ENCODE results near the gene STAG1. TPM values are rescaled to one million over a fixed set of nuclear protein-coding genes. Genes with fewer than 3 reads are reported as not detected.
A peak's percentile ranks its signal among the peaks of the same experiment; 100 is the strongest.

STAG1 gene
- total and polyA plus RNA-seq, 2 of the 13 experiments (the other 11 are each of a cell fraction or from before 2014, with no cell fraction given): 6.2 to 25.9 TPM

GRCh38 chr3:136690599-136690998, 61.6 kb downstream of the STAG1 start (continued):
- TF ChIP-seq ZNF572 (CRISPR knock-in tag; IDR thresholded peaks at IDR 0.05) (no peak), ZBTB34 (CRISPR knock-in tag; IDR thresholded peaks at IDR 0.05) (no peak), ZNF781 (CRISPR knock-in tag; IDR thresholded peaks at IDR 0.05; ENCODE audit: borderline replicate concordance, not compliant biosample characterization) (no peak), FIP1L1 (IDR thresholded peaks at IDR 0.05; ENCODE audit: borderline replicate concordance, insufficient read depth, low read depth, low read length) (no peak), NPAS2 (CRISPR knock-in tag; IDR thresholded peaks at IDR 0.05; ENCODE audit: borderline replicate concordance) (no peak), SIX1 (CRISPR knock-in tag; IDR thresholded peaks at IDR 0.05; ENCODE audit: borderline replicate concordance) (no peak), TEAD3 (CRISPR knock-in tag; optimal IDR thresholded peaks at IDR 0.05; ENCODE audit: borderline replicate concordance) (no peak), AGO2 (optimal IDR thresholded peaks at IDR 0.05; ENCODE audit: low read depth, low read length) (no peak)

GRCh38 chr3:136685882-136686281, 66.3 kb downstream of the STAG1 start:
- in situ Hi-C loops (cut with HindIII; ENCODE audit: extremely low pct_ligation_motif_present, low pct_unique_long_range_greater_than_20kb) (no loop called here), intact Hi-C loops (cut with micrococcal nuclease; ENCODE audit: unreplicated experiment) (no loop called here)
- Histone ChIP-seq H4K20me1 (ENCODE audit: insufficient read depth, low read length) (no peaks in the 10 kb centered on the region), H3K4me3 (replicated peaks in 1 of 3; ENCODE audit: insufficient read depth in 1 of 3, low read depth in 2 of 3, low read length in 3 of 3) (no peak overlapping the region), H3K4me1 (ENCODE audit: insufficient read depth, low read length) (peaks cover 36% of the 10 kb centered on the region), H3K9ac (ENCODE audit: insufficient read depth, low read depth, low read length) (no peak overlapping the region), H3K36me3 (replicated peaks in 1 of 2; ENCODE audit: control insufficient read depth in 1 of 2, insufficient read depth in 2 of 2, low read length in 2 of 2) (no peaks in the 10 kb centered on the region), H3K9me3 (ENCODE audit: low read length) (no peaks in the 10 kb centered on the region), H3K4me2 (ENCODE audit: low read depth, low read length) (no peak overlapping the region), H2AFZ (ENCODE audit: low read length) (no peak overlapping the region), H3K27me3 (ENCODE audit: control insufficient read depth in 1 of 2, insufficient read depth in 2 of 2, low read length in 2 of 2) (no peaks in the 10 kb centered on the region), H3K27ac (ENCODE audit: extremely low read length, insufficient read depth, low read length) (no peak overlapping the region), H3K79me2 (ENCODE audit: insufficient read depth, low read length) (peaks cover 56% of the 10 kb centered on the region)
- CTCF ChIA-PET (ENCODE audit: low intra/inter-chr PET ratio, low total read pairs): no interaction called here
- BruUV-seq (replicated peaks): no TSS peak
- FAIRE-seq: no peak
- TF ChIP-seq ZFP36 (IDR thresholded peaks at IDR 0.05; ENCODE audit: borderline replicate concordance, low read depth, low read length, partially characterized antibody) (peak; percentile 69), ZNF780A (CRISPR knock-in tag; IDR thresholded peaks at IDR 0.05) (0 out of 2 replicates have a peak, but pooled peaks have one; percentile 71), ZBTB1 (CRISPR knock-in tag; IDR thresholded peaks at IDR 0.05; ENCODE audit: borderline replicate concordance) (no peak)
- POLR2A ChIA-PET: no interaction called here
- WGBS (ENCODE audit: low lambda C conversion rate): 63% methylated on average over 1 of the region's 1 CpG
- no peak for ATAC-seq
- no peak for DNase-seq (ENCODE audit: low spot score)

Measured in HepG2 (cell line).